Measurements from ENCODE around the gene LY6G6F. TPM values are rescaled to one million over a fixed set of nuclear protein-coding genes. Genes with fewer than 3 reads are reported as not detected.
A peak's percentile ranks its signal among the peaks of the same experiment; 100 is the strongest.

LY6G6F gene
- total RNA-seq, 2 experiments from 2014 or later: not detected

- DNase-seq (no peak), ATAC-seq (peak; percentile 51)
- Mint-ChIP-seq H3K4me1 (ENCODE audit: low read depth) (peaks cover 14% of the 10 kb centered on the region), H3K4me3 (no peak overlapping the region), H3K9me3 (no peaks in the 10 kb centered on the region), H3K27ac (no peak overlapping the region), H3K27me3 (no peaks in the 10 kb centered on the region), H3K36me3 (ENCODE audit: low read depth) (no peaks in the 10 kb centered on the region)
- ChIA-PET CTCF (interaction anchor here (1.4 to 2.0 kb wide), 2 partner anchors 11 to 95 kb away, joined by 3 to 5 read pairs; partner anchors contain the start of genes LSM2 and MPIG6B), POLR2A (interaction anchor here (1.6 kb wide), 1 partner anchor 9 kb away, joined by 5 read pairs; the partner anchor contains the start of gene ABHD16A)
- no peak for TF ChIP-seq CTCF (IDR thresholded peaks at IDR 0.05)
- intact Hi-C loops (cut with micrococcal nuclease): no loop called here
These were observed 5.6 kb downstream of the LY6G6F start for GRCh38 chr6:31712296-31712695.

GRCh38 chr6:31713465-31713864 lies 6.8 kb downstream of the LY6G6F start:
- TF ChIP-seq CTCF (IDR thresholded peaks at IDR 0.05): no peak
- POLR2A ChIA-PET: interaction anchor here (1.2 to 2.8 kb wide), 3 partner anchors 10 to 16 kb away, joined by 5 to 11 read pairs (median 5); partner anchors contain the start of genes ABHD16A and DDAH2
- no peaks in the 10 kb centered on the region for H3K9me3 Mint-ChIP-seq
- H3K4me3 Mint-ChIP-seq: no peak overlapping the region
- DNase-seq: no peak
- no peak overlapping the region for H3K27ac Mint-ChIP-seq
- no peaks in the 10 kb centered on the region for H3K27me3 Mint-ChIP-seq
- intact Hi-C loops (cut with micrococcal nuclease): no loop called here
- ATAC-seq: no peak
- peaks cover 14% of the 10 kb centered on the region for H3K4me1 Mint-ChIP-seq (ENCODE audit: low read depth)
- CTCF ChIA-PET: interaction anchor here (0.8 to 2.7 kb wide), 6 partner anchors 16 to 94 kb away, joined by 3 to 11 read pairs (median 4); partner anchors contain the start of genes CLIC1, DDAH2 and LSM2
- no peaks in the 10 kb centered on the region for H3K36me3 Mint-ChIP-seq (ENCODE audit: low read depth)

GRCh38 chr6:31713991-31714684 lies 7.5 kb downstream of the LY6G6F start:
- Mint-ChIP-seq H3K27me3 (no peaks in the 10 kb centered on the region), H3K36me3 (ENCODE audit: low read depth) (no peaks in the 10 kb centered on the region), H3K27ac (no peak overlapping the region), H3K4me3 (no peak overlapping the region), H3K9me3 (no peaks in the 10 kb centered on the region), H3K4me1 (ENCODE audit: low read depth) (peaks cover 14% of the 10 kb centered on the region)
- no peak for ATAC-seq
- intact Hi-C loops (cut with micrococcal nuclease): no loop called here
- ChIA-PET CTCF (interaction anchor here (0.8 to 2.7 kb wide), 8 partner anchors 16 to 93 kb away, joined by 3 to 11 read pairs (median 4); partner anchors contain the start of genes CLIC1, DDAH2 and LSM2), POLR2A (interaction anchor here (0.9 to 2.8 kb wide), 4 partner anchors 10 to 19 kb away, joined by 3 to 11 read pairs (median 4); partner anchors contain the start of genes ABHD16A and DDAH2)
- no peak for TF ChIP-seq CTCF (IDR thresholded peaks at IDR 0.05)
- DNase-seq: no peak

GRCh38 chr6:31715022-31715958 lies 8.6 kb downstream of the LY6G6F start, which contains the start of gene LY6G6D:
LY6G6D (plus strand) TSS chr6:31715348; CDS start chr6:31715356, 8 bp downstream.
- TF ChIP-seq CTCF (IDR thresholded peaks at IDR 0.05): no peak
- H3K36me3 Mint-ChIP-seq (ENCODE audit: low read depth): no peaks in the 10 kb centered on the region
- no peak within 1 kb of the TSS for H3K4me3 Mint-ChIP-seq

More at GRCh38 chr6:31715022-31715958, 8.6 kb downstream of the LY6G6F start, which contains the start of gene LY6G6D:
- H3K27ac Mint-ChIP-seq: no peak within 1 kb of the TSS
- DNase-seq (no peak), ATAC-seq (no peak)
- POLR2A ChIA-PET: interaction anchor here (0.6 to 2.8 kb wide), 4 partner anchors 9 to 51 kb away, joined by 3 to 11 read pairs (median 4); partner anchors contain the start of genes DDAH2 and GPANK1
- intact Hi-C loops (cut with micrococcal nuclease): no loop called here
- no peaks in the 10 kb centered on the region for H3K9me3 Mint-ChIP-seq
- H3K27me3 Mint-ChIP-seq: no peaks in the 10 kb centered on the region
- H3K4me1 Mint-ChIP-seq (ENCODE audit: low read depth): peaks cover 14% of the 10 kb centered on the region
- CTCF ChIA-PET: interaction anchor here (1.2 to 2.7 kb wide), 5 partner anchors 14 to 91 kb away, joined by 3 to 11 read pairs (median 5); partner anchors contain the start of gene DDAH2

All from activated CD8-positive, alpha-beta T cell treated with anti-CD3 and anti-CD28 coated beads for 36 hours (primary cell).